H54 (cell line): ENCODE data around the gene CASP2.
"Not testable (repeated sequence)": the region's sequence is repeated elsewhere in the genome, so short reads cannot be mapped to it uniquely, and the experiment has no call there.

Experiments
- DNase-seq: peaks from one replicate; pipeline ENCODE4 v3.0.0; 2011; ENCODE audit warnings: low spot score, mixed read lengths; ENCODE audit not compliant: insufficient read length
- FAIRE-seq: peaks from 3 replicates; lab custom pipeline; 2011; peaks lifted over from hg19 to GRCh38; lab: Jason Lieb, UNC
- POLR2A ChIP-seq: IDR thresholded peaks from 2 replicates; pipeline ENCODE4 v1.6.1; 2011; ENCODE audit warnings: low read depth, mild to moderate bottlenecking, low read length

CASP2 gene

DNA sequence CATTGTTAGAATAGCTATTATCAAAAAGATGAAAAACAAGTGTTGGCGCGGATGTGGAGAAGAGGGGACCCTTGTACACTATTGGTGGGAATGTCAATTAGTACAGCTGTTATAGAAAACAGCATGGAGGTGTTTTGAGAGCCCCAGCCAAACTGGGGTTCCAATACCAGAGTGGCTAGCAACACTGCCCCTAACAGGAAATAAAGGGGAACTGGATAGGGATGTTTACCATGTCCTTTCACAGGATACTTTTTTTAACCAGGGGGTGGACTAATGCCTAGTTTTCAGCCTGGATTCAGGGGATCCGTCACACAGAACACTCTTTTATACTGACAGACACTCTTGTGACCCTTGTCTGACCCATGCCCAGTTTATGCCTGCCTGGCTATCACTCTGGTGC is 31.8 kb upstream of the CASP2 start:
- FAIRE-seq (no peak), DNase-seq (no peak)
- no peak for TF ChIP-seq POLR2A

DNA sequence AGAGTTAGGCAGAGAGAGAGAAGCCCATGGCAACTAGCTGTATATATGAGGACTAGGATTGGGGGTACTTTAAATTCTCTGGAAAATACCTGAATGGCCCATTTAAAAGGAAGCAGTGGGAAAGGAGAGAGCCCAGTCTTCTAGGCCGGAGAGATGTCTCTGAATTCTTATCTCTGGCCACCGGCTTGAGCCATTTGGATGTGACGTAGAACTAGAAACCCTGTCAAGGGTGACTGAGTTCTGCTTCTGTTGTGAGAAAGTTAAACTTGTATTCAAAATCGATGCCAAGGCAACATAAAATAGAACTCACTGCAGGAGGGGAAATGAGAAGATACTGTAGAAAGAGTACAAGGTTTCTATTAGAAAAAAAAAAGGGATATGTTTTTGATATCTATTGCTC is 31.2 kb upstream of the CASP2 start:
- no peak for FAIRE-seq
- TF ChIP-seq POLR2A: no peak
- no peak for DNase-seq

DNA sequence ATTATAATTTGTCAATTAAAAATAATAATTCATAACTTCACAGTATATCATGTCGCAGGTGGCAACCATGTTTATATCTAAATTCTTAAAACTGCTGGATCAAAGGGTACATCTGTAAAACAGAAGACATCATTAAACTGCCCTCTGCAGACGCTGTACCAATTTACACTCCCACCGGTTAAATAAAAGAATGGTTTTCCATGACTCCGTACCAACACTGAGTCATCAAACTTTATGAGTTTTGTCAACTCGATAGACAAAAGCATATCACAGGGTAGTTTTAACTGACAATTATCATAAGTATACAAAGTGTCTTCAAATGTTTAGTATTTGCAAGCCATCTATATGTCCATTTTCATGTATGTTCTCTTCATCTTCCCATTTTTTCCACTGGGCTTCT is 30.6 kb upstream of the CASP2 start:
- TF ChIP-seq POLR2A: no peak
- DNase-seq: no peak
- FAIRE-seq: no peak

DNA sequence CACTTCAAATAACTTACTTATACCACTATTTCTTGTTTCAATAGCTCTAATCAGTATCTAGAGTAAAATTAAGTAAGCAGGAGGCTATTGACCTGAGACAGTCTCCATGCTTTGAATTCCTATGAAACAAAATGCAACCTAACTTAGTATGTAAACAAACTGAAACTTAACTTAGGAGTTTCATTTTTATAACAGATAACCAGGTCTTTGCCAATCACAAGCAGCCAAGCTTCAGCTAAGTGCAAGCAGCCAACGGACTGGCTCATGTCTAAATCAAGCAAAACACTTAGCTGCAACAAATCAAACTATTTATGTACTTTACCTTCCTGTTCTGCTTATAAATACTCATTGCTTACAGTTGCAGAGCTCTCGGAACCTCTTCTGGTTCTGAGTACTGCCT is 29.3 kb upstream of the CASP2 start:
- no peak for DNase-seq
- no peak for FAIRE-seq
- no peak for TF ChIP-seq POLR2A

DNA sequence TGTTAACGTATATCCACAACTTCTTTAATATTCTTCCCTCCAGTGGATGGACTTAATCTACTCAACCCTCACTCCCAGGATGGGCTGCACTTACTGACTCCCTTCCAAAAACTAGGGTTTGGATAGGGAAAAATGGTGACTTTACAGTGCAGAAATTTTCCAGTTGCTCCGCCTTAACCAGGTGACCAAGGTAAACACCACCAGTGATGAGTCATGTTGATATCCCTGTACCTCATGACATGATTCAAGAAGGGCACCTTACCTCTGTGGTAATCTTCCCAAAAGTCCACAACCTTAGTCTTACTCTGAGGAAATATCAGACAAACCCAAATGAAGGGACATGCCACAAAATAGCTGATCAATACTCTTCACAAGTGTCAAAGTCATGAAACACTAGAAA is 28.4 kb upstream of the CASP2 start:
- TF ChIP-seq POLR2A: no peak
- no peak for FAIRE-seq
- no peak for DNase-seq

DNA sequence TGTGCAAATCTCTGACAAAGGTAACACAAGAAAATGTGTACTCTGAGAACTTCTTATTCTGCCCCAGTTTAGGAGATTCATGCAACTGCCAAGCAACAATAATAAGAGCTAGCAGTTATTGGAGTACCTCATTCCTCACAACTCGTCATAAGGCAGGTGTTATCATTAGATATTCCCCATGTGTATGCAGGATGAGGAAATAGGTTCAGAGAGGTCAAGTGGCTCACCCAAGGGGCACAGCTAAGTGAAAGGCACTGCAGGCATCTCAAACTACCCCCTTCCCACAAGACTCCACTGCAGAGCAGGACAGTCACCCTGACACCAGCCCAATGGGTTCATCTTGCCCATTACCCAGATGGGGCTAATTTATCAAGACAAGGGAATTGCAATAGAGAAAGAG is 26.2 kb upstream of the CASP2 start:
- DNase-seq (no peak), FAIRE-seq (no peak)
- TF ChIP-seq POLR2A: no peak

DNA sequence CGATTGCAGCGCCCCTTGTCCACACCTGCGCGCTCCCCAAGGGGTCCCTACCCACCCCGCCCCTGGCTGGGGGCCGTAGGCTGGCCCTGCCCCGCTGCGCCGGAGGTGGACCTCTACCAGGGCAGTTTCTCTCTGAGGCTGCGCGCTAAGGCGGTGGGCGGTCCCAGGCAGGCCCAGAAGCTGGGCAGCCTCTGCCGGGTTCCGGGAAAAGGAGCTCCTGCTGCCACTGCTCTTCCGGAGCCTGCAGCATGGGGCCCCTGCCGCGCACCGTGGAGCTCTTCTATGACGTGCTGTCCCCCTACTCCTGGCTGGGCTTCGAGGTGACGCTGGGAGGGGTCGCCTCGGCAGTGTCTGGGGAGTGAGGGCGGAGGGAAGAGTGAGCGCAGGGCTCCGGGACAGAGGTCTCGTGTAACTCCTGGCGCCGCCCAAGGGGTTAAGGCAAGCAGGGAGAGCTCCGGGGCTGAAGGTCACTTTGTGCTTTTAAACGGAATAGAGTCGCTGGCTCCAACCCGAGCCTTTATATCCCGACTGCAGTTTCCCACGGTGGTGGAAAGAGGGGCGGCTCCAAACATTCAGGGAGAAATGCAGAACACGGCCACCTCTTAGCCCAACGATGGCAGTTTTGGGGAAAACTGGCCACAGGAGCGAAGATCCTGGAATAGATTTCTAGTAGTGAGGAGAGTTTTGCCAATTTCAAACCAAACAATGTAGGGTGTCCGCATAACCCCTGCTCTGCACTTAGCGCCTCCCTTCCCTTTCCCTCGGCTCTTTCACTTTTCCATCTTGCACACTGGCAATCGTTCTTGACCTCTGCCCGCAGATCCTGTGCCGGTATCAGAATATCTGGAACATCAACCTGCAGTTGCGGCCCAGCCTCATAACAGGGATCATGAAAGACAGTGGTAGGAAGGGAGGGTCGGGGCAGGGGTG is 24.6 kb upstream of the CASP2 start, which contains the start of gene GSTK1:
TSS of gene GSTK1 (plus strand) at position 176 of the 930 bp plus-strand sequence. CDS start at position 249, 73 bp downstream.
- FAIRE-seq: no peak
- DNase-seq: peak; percentile 87
- peak; percentile 98 for TF ChIP-seq POLR2A

DNA sequence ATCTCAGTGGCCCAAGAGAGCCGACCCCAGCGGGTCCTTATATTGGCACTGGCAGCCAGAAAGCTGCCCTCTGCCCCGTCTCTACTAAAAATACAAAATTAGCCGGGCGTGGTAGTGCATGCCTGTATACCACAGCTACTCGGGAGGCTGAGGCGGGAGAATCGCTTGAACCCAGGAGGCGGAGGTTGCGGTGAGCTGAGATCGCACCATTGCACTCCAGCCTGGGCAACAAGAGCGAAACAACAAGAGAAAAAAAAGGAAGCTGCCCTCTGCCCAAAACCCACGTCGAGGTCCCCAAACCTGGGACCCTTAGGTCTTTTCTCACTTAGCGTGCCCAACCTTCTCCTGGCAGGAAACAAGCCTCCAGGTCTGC is 24.0 kb upstream of the CASP2 start:
- not testable (repeated sequence) for FAIRE-seq, DNase-seq

DNA sequence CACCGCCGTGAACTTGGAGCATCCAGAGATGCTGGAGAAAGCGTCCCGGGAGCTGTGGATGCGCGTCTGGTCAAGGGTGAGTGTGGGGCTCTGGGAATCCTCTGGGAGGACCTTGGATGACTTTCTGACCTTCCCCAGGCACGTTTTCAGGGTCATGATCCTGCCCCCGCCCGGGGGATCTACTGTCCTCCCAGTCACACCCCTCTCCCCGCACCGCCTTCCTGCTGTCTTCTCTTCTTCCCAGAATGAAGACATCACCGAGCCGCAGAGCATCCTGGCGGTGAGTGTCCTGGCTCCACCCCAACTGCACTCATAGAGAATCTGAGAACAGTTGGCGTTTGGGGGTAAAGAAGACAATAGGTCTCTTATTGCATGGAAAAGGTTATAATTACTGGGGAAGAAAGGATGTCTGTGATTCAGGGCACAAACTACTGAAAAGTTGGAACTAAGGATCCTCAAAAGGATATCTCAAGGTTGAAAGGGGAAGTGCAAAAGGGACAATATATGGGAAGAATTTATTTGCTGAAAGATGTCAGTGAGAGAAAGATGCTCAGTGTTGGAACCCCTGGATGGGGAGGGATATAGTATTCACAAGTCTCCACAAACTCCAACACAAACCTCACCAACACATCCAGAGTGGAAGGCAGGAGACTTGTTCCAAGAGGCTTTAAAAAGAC is 23.0 kb upstream of the CASP2 start:
- TF ChIP-seq POLR2A: no peak
- DNase-seq (no peak), FAIRE-seq (no peak)

DNA sequence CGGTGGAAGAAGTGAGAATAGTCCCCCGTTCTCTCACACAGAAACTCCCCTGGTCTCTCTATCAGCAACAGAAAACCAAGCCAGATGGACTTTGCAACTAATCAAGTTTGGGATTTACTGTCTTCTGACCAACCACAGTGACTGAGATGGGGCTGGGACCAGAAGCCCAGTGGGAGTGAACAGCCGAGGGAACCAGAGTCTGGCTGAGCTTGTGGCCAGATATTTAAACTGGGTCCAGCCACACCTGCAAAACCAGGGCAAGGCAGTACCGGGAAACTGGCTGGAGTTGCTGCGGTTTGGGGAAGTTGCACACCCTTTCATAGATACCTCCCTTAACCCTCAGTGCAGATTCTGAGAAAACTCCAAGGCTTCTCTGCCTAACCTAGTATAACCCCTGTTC is 18.9 kb upstream of the CASP2 start:
- TF ChIP-seq POLR2A: no peak
- no peak for DNase-seq
- FAIRE-seq: no peak

DNA sequence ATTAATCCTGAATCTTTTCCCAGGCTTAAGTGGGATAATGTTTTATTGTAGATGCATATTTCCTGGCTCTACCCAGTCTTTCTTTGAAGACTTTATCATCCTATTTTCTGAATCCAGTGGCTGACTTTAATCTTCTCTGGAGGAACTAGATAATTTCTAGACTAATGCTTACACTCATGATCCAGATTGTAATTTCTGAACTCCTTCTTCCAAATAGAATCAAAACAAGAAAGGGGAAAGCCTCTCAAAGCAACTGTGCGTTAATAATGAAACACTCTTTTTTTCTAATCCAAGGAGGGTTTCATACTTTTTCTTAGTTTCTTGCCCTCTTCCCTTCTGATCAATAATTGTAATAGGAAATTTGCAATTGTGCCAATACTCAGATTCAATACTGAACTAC is 16.9 kb upstream of the CASP2 start:
- TF ChIP-seq POLR2A: no peak
- no peak for FAIRE-seq
- no peak for DNase-seq

DNA sequence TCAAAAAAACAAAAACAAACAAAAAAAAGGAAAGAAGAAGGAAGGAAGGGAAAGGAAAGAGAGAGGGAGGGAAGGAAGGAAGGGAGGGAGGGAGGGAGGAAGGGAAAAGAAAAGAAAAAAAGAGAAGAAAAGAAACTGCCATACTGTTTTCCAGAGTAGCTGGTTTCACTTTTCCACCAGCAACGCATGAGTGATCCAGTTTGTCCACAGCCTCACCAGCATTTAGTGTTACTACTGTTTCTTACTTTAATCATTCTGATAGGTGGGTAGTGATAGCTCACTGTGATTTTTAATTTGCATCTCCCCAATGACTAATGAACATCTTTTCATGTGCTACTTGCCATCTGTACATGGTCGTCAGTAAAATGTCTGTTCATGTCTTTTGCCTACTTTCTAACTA is 15.3 kb upstream of the CASP2 start:
- FAIRE-seq (no peak), DNase-seq (no peak)
- no peak for TF ChIP-seq POLR2A

DNA sequence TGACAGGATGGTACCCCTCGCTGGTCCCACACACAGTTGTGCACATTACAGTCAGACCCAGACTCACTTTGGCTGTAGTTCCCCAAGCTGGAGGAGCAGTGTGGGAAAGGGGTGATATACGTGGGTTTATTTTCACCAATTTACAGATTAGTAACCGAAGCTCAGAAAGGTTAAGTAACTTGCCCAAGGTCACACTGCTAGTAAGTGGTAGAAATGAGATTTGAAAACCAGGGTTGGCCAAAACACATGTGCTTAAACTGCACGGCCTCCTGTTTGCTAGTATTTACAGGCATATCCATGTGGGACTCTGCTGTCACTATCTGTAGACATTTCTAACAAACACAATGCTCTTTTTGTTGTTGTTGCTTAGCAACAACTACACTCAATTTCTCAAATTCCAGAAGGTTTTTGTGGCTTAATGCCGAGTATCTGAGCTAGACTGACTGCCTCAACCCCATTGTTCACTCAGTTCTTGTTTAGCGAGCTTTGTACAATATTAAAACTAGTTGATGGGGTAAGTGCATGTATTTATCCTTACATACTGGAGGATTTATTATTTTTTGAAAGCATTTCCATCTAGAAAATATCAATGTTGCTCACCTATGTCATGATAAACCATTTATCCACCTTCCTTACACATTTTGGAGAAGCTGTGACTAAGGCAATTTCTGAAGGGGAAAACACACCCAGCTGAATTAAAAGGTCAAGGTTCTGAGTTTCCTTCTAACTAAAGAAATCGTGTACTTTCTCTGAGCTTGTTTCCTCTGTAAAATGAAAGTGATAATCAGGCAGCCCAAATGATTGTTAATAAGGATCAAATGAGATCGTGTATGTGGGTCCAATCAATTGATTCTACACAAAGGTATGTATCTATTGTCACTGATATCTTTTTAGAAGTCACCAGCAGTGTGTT is 8.7 kb upstream of the CASP2 start:
- peak; percentile 15 for FAIRE-seq
- peak; percentile 14 for DNase-seq
- no peak for TF ChIP-seq POLR2A

DNA sequence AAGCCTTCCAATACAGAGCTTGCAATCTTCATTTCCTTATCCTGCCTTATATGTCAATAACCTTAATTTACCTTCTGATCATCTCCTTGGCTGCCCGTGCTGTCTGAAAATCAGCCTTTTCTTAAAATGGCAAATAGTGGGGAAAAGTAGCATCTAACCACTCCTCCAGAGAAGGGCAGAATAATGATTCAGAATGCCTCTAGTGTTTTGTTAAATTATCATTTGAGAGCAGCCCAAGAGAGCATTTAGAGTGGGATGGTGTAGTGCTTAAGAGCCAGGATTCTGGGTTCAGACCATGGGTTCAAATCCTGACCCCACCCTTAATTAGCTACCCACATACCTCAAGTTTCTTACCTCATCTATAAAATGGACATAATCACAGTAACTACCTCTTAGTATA is 8.0 kb upstream of the CASP2 start:
- DNase-seq (no peak), FAIRE-seq (no peak)
- no peak for TF ChIP-seq POLR2A
